H9 (cell line): ENCODE results near the gene SERPING1. TPM values are rescaled to one million over a fixed set of nuclear protein-coding genes. Genes with fewer than 3 reads are reported as not detected.

Source experiments
- DNase-seq: peaks from one replicate; pipeline ENCODE4 v3.0.0-alpha.2; 2017
- H2AFZ ChIP-seq: one replicate; pipeline ENCODE4 v1.6.1; 2013; ENCODE audit warnings: mild to moderate bottlenecking, low read length, control low read depth, moderate library complexity
- H2AK5ac ChIP-seq: 2 replicates; pipeline ENCODE4 v1.6.1; 2013; ENCODE audit warnings: low read length, control low read depth, mixed read lengths; ENCODE audit not compliant: insufficient read length
- H2BK120ac ChIP-seq: one replicate; pipeline ENCODE4 v1.6.1; 2013; ENCODE audit warnings: low read depth, mild to moderate bottlenecking, low read length, control low read depth, inconsistent platforms; ENCODE audit not compliant: poor library complexity, severe bottlenecking
- H2BK12ac ChIP-seq: 2 replicates; pipeline ENCODE4 v1.6.1; 2013; ENCODE audit warnings: low read length, control low read depth, mixed read lengths, low read depth; ENCODE audit not compliant: insufficient read length
- H2BK15ac ChIP-seq: 2 replicates; pipeline ENCODE4 v1.6.1; 2013; ENCODE audit warnings: low read depth, low read length, control low read depth
- H2BK20ac ChIP-seq: one replicate; pipeline ENCODE4 v1.6.1; 2013; ENCODE audit warnings: low read depth, mild to moderate bottlenecking, low read length, control low read depth, inconsistent platforms; ENCODE audit not compliant: poor library complexity, severe bottlenecking
- H2BK5ac ChIP-seq: 2 replicates; pipeline ENCODE4 v1.6.1; 2013; ENCODE audit warnings: low read length, control low read depth, mixed read lengths; ENCODE audit not compliant: insufficient read length
- H3K14ac ChIP-seq: 2 replicates; pipeline ENCODE4 v1.6.1; 2013; ENCODE audit warnings: low read length, control low read depth; ENCODE audit not compliant: insufficient read depth
- H3K18ac ChIP-seq: 2 replicates; pipeline ENCODE4 v1.6.1; 2013; ENCODE audit warnings: low read depth, mild to moderate bottlenecking, mixed read lengths, low read length, control low read depth; ENCODE audit not compliant: insufficient read length
- H3K23ac ChIP-seq: 2 replicates; pipeline ENCODE4 v1.6.1; 2013; ENCODE audit warnings: low read length, control low read depth, mixed read lengths, low read depth; ENCODE audit not compliant: insufficient read length
- H3K23me2 ChIP-seq: 2 replicates; pipeline ENCODE4 v1.6.1; 2013; ENCODE audit warnings: low read depth, mild to moderate bottlenecking, mixed read lengths, low read length, control low read depth; ENCODE audit not compliant: insufficient read length, poor library complexity, severe bottlenecking
- H3K27ac ChIP-seq: 2 replicates; pipeline ENCODE4 v1.5.1; 2013; ENCODE audit warnings: low read length, control low read depth, mixed read lengths, low read depth; ENCODE audit not compliant: insufficient read length
- H3K27me3 ChIP-seq: 2 replicates; pipeline ENCODE4 v1.6.1; 2013; ENCODE audit warnings: low read length, control low read depth, inconsistent platforms; ENCODE audit not compliant: insufficient read depth
- H3K4ac ChIP-seq: 2 replicates; pipeline ENCODE4 v1.6.1; 2013; ENCODE audit warnings: low read depth, mild to moderate bottlenecking, control low read depth, inconsistent platforms, low read length, moderate library complexity
- H3K4me1 ChIP-seq: 2 replicates; pipeline ENCODE4 v1.6.1; 2013; ENCODE audit warnings: low read length, control low read depth, inconsistent platforms; ENCODE audit not compliant: insufficient read depth
- H3K4me2 ChIP-seq: 2 replicates; pipeline ENCODE4 v1.6.1; 2013; ENCODE audit warnings: low read length, control low read depth, mixed read lengths; ENCODE audit not compliant: insufficient read length, insufficient read depth
- H3K56ac ChIP-seq: 2 replicates; pipeline ENCODE4 v1.6.1; 2013; ENCODE audit warnings: low read depth, mild to moderate bottlenecking, mixed read lengths, low read length, control low read depth; ENCODE audit not compliant: insufficient read length
- H3K79me1 ChIP-seq: 2 replicates; pipeline ENCODE4 v1.6.1; 2013; ENCODE audit warnings: low read depth, mild to moderate bottlenecking, moderate library complexity, low read length, control low read depth, inconsistent platforms; ENCODE audit not compliant: insufficient read depth, poor library complexity, severe bottlenecking
- H3K79me2 ChIP-seq: 2 replicates; pipeline ENCODE4 v1.6.1; 2013; ENCODE audit warnings: low read length, control low read depth, inconsistent platforms; ENCODE audit not compliant: insufficient read depth
- H3K9ac ChIP-seq: 2 replicates; pipeline ENCODE4 v1.6.1; 2013; ENCODE audit warnings: low read length, control low read depth, mixed read lengths; ENCODE audit not compliant: insufficient read length; ENCODE audit errors: extremely low read depth
- H3K9me3 ChIP-seq: one replicate; pipeline ENCODE4 v1.6.1; 2013; ENCODE audit warnings: low read depth, low read length, inconsistent platforms; ENCODE audit not compliant: control insufficient read depth
- H3T11ph ChIP-seq: one replicate; pipeline ENCODE4 v1.6.1; 2013; ENCODE audit warnings: mild to moderate bottlenecking, low read length, control low read depth, inconsistent platforms
- H4K20me1 ChIP-seq: one replicate; pipeline ENCODE4 v1.6.1; 2013; ENCODE audit not compliant: control insufficient read depth, insufficient read length, insufficient read depth
- H4K5ac ChIP-seq: 2 replicates; pipeline ENCODE4 v1.6.1; 2013; ENCODE audit warnings: low read depth, mild to moderate bottlenecking, mixed read lengths, low read length, control low read depth; ENCODE audit not compliant: insufficient read length
- H4K8ac ChIP-seq: replicated peaks from 2 replicates; pipeline ENCODE4 v1.6.1; 2013; ENCODE audit warnings: low read length, control low read depth, mixed read lengths, low read depth; ENCODE audit not compliant: insufficient read length
- H4K91ac ChIP-seq: 2 replicates; pipeline ENCODE4 v1.6.1; 2013; ENCODE audit warnings: low read depth, mild to moderate bottlenecking, moderate library complexity, mixed read lengths, low read length, control low read depth; ENCODE audit not compliant: insufficient read length
- H3K27ac Mint-ChIP-seq, 3 experiments: 2 replicates in 2 of 3; 3 replicates in 1 of 3; pipeline ENCODE4 v1.8.0; 2020 to 2021; ENCODE audit warnings: mixed read lengths in 3 of 3, mild to moderate bottlenecking in 1 of 3, moderate library complexity in 1 of 3
- H3K27me3 Mint-ChIP-seq: 2 replicates; pipeline ENCODE4 v1.8.0; 2021; ENCODE audit warnings: low read depth, mild to moderate bottlenecking, moderate library complexity, mixed read lengths
- H3K36me3 Mint-ChIP-seq, 3 experiments: 2 replicates in 2 of 3; 3 replicates in 1 of 3; pipeline ENCODE4 v1.8.0; 2020 to 2021; ENCODE audit warnings: low read depth in 3 of 3, mixed read lengths in 3 of 3; ENCODE audit not compliant: insufficient read depth in 1 of 3
- H3K4me1 Mint-ChIP-seq, 2 experiments: 2 replicates each; pipeline ENCODE4 v1.8.0; 2020; ENCODE audit warnings: mixed read lengths in 2 of 2
- H3K4me3 Mint-ChIP-seq, 2 experiments: 2 replicates in 1 of 2; 3 replicates in 1 of 2; pipeline ENCODE4 v1.8.0; 2020 to 2021; ENCODE audit warnings: mild to moderate bottlenecking in 2 of 2, mixed read lengths in 2 of 2, moderate library complexity in 1 of 2
- H3K9me3 Mint-ChIP-seq, 2 experiments: 2 replicates in 1 of 2; 3 replicates in 1 of 2; pipeline ENCODE4 v1.8.0; 2020; ENCODE audit warnings: mild to moderate bottlenecking in 2 of 2, mixed read lengths in 2 of 2, moderate library complexity in 1 of 2
- CTCF ChIP-seq: fragments of 200-600 bp; sonication (generic); conservative IDR thresholded peaks from 3 replicates; pipeline ENCODE4 v1.8.0; 2021; ENCODE audit warnings: antibody characterized with exemption, mild to moderate bottlenecking
- WGBS: extraction: QIAGEN DNeasy Blood & Tissue Kit; methylation state at CpG from one replicate; pipeline ENCODE4 v1.1.7; 2013; ENCODE audit warnings: missing lambda C conversion rate, low lambda C conversion rate, mixed read lengths; ENCODE audit not compliant: insufficient read length; ENCODE audit errors: extremely low coverage; 5-methylcytosine and 5-hydroxymethylcytosine counted together
- total RNA-seq: library from RNA; stranded (reverse); gene quantifications from 2 replicates; pipeline ENCODE4 v1.2.1, GENCODE V29; 2021

The SERPING1 gene
- total RNA-seq, 1 experiment from 2014 or later = 35.2 TPM

GRCh38 chr11:57657194-57658022, 59.9 kb downstream of the SERPING1 start, which contains the start of gene CLP1:
Gene CLP1, plus strand, starts transcription at chr11:57657762. Its CDS starts 1,715 bp downstream, at chr11:57659477.
- no peaks in the 10 kb centered on the region for H3K9me3 ChIP-seq
- peak within 1 kb of the TSS; percentile 94 to 100 for H3K4me3 Mint-ChIP-seq

More at GRCh38 chr11:57657194-57658022, 59.9 kb downstream of the SERPING1 start, which contains the start of gene CLP1:
- Histone ChIP-seq H2BK15ac (no peak within 1 kb of the TSS), H3K14ac (no peak within 1 kb of the TSS), H3K79me2 (peaks cover 5% of the 10 kb centered on the region; the same call in 1 of the 2 replicates), H3K18ac (no peak within 1 kb of the TSS), H3T11ph (no peak within 1 kb of the TSS), H2BK120ac (no peak within 1 kb of the TSS), H4K91ac (no peak within 1 kb of the TSS), H2BK20ac (no peak within 1 kb of the TSS), H3K23ac (no peak within 1 kb of the TSS), H4K8ac (no peak within 1 kb of the TSS), H3K27ac (peak within 1 kb of the TSS; percentile 22), H3K56ac (no peak within 1 kb of the TSS), H4K20me1 (no peaks in the 10 kb centered on the region), H3K4me1 (no peaks in the 10 kb centered on the region), H2BK12ac (no peak within 1 kb of the TSS), H3K23me2 (peaks cover 7% of the 10 kb centered on the region), H3K9ac (peak within 1 kb of the TSS; percentile 83), H3K79me1 (no peaks in the 10 kb centered on the region), H3K4me2 (peak within 1 kb of the TSS; percentile 96), H4K5ac (no peak within 1 kb of the TSS), H3K27me3 (no peaks in the 10 kb centered on the region), H3K4ac (no peak within 1 kb of the TSS), H2AK5ac (no peak within 1 kb of the TSS), H2AFZ (no peak within 1 kb of the TSS), H2BK5ac (no peak within 1 kb of the TSS)
- Mint-ChIP-seq H3K9me3 (no peaks in the 10 kb centered on the region; a peak in 1 of 5 replicates), H3K27me3 (peaks cover 33% of the 10 kb centered on the region), H3K27ac (peak within 1 kb of the TSS; percentile 86 to 99 (median 92)), H3K36me3 (peaks cover 18 to 35% (median 30%) of the 10 kb centered on the region in 3 experiments), H3K4me1 (peaks cover 11 to 31% of the 10 kb centered on the region in 2 experiments)
- DNase-seq = peak; percentile 99
- no CpG with 5 or more reads among the region's 45 CpGs for WGBS
- no peak for TF ChIP-seq CTCF
